Measurements from ENCODE around the gene FGFRL1. TPM values are rescaled to one million over a fixed set of nuclear protein-coding genes. Genes with fewer than 3 reads are reported as not detected.

FGFRL1 gene
- total RNA-seq, 6 experiments from 2014 or later: 27.9 to 60.1 (median 45.7) TPM

DNA sequence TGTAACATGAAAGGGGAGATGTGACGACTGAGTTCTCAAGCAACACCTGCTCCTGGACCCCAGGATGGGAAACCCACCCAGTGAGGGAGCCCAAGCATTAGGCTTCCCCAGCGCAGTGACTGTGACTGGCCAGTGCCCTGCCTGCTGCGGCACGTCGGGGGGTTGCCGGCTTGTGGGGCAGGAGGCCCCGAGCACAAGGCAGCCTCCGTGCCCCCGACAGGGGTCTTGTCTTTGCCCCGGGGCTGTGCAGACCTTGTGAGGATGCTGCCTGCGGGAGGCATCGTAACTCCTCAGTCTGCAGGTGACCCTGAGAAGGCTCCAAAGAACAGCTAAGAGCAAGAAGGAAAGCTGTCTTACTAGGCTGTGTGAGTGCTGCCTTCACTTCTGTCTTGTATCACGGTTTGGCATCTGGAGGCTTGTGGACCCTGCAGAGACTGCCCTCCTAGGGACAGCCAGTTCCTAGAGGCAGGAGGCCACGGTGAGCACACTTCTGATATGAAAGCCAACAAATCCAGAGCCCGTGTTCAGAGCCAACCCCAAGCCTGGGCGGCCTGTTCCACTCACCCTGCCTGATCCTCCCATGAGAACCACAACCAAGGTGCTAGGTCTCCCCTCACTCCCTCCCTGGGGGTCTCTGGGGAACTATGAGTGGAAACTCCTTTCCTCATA lies 47.7 kb downstream of the FGFRL1 start:
- peaks cover 0 to 4% of the 10 kb centered on the region in 2 donors for H3K27me3 ChIP-seq
- WGBS (ENCODE audit: insufficient coverage, low coverage, low lambda C conversion rate, missing lambda C conversion rate): 75% methylated on average over 2 of the region's 16 CpGs
- no peak overlapping the region for H3K27ac ChIP-seq
- H3K36me3 ChIP-seq: no peaks in the 10 kb centered on the region
- intact Hi-C loops (cut with DNase I): no loop called here
- H3K4me3 ChIP-seq: no peak overlapping the region
- no peaks in the 10 kb centered on the region for H3K4me1 ChIP-seq
- TF ChIP-seq POLR2A (IDR thresholded peaks at IDR 0.05): no peak
- TF ChIP-seq, protein P1, sequence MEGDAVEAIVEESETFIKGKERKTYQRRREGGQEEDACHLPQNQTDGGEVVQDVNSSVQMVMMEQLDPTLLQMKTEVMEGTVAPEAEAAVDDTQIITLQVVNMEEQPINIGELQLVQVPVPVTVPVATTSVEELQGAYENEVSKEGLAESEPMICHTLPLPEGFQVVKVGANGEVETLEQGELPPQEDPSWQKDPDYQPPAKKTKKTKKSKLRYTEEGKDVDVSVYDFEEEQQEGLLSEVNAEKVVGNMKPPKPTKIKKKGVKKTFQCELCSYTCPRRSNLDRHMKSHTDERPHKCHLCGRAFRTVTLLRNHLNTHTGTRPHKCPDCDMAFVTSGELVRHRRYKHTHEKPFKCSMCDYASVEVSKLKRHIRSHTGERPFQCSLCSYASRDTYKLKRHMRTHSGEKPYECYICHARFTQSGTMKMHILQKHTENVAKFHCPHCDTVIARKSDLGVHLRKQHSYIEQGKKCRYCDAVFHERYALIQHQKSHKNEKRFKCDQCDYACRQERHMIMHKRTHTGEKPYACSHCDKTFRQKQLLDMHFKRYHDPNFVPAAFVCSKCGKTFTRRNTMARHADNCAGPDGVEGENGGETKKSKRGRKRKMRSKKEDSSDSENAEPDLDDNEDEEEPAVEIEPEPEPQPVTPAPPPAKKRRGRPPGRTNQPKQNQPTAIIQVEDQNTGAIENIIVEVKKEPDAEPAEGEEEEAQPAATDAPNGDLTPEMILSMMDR (IDR thresholded peaks at IDR 0.05): no peak
- DNase-seq (peak in 1 of 3 donors; percentile 28), ATAC-seq (peak in 1 of 4 donors; percentile 18)
- H3K9me3 ChIP-seq: no peaks in the 10 kb centered on the region

DNA sequence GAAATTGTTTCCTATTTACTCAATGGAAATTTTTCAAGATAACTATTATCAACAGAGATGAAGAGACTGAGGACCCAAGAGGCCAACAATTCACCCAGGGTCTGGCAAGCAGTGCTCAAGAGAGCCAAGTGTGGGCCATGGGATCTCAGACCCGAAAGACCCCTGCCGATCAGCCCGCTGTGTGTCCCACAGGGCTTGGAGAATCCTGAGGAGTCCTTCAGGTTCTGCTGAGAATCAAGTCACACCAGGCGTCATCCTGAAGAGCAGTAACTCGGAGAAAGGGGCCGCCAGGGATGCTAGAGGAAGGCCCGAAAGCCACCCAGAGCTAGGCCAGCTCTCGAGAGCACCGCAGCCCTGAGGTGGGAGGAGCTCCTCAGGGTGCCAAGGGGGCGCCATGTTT lies 48.7 kb downstream of the FGFRL1 start:
- DNase-seq (no peak), ATAC-seq (no peak)
- intact Hi-C loops (cut with DNase I): no loop called here
- WGBS (ENCODE audit: insufficient coverage, low coverage, low lambda C conversion rate, missing lambda C conversion rate): 67% methylated on average over 1 of the region's 10 CpGs
- TF ChIP-seq POLR2A (IDR thresholded peaks at IDR 0.05): no peak
- TF ChIP-seq, protein P1 (IDR thresholded peaks at IDR 0.05): no peak
- no peaks in the 10 kb centered on the region for H3K36me3 ChIP-seq
- H3K9me3 ChIP-seq: no peaks in the 10 kb centered on the region
- H3K27me3 ChIP-seq: peaks cover 0 to 4% of the 10 kb centered on the region in 2 donors
- no peak overlapping the region for H3K4me3 ChIP-seq
- H3K27ac ChIP-seq: no peak overlapping the region
- H3K4me1 ChIP-seq: no peaks in the 10 kb centered on the region

DNA sequence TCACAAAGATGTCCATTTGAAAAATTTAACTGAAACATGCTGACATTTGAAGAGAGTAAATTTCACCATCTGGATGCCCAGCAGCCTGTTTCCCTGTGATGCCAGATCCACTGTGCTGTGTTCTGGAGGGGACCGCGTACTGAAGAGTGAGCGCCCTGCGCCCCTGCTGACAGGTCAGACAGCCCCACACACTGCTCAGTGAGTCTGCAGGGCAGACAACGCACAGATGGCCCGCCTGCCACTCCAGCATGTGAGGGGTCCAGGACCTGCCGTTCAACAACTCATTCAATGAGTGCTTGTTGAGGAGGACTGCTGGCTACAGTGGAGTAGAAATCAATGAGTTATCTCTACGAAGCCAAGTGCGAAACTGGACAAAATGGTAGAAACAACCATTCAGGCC lies 49.2 kb downstream of the FGFRL1 start:
- no peak for ATAC-seq
- Histone ChIP-seq H3K36me3 (no peaks in the 10 kb centered on the region), H3K27me3 (peaks cover 0 to 5% of the 10 kb centered on the region in 2 donors), H3K9me3 (no peaks in the 10 kb centered on the region), H3K27ac (no peak overlapping the region), H3K4me1 (no peaks in the 10 kb centered on the region), H3K4me3 (no peak overlapping the region)
- intact Hi-C loops (cut with DNase I): no loop called here
- 76% methylated on average over 2 of the region's 9 CpGs for WGBS (ENCODE audit: insufficient coverage, low coverage, low lambda C conversion rate, missing lambda C conversion rate)
- no peak for TF ChIP-seq POLR2A (IDR thresholded peaks at IDR 0.05)
- TF ChIP-seq, protein P1 (IDR thresholded peaks at IDR 0.05): no peak
- DNase-seq: peak in 1 of 3 donors; percentile 13

DNA sequence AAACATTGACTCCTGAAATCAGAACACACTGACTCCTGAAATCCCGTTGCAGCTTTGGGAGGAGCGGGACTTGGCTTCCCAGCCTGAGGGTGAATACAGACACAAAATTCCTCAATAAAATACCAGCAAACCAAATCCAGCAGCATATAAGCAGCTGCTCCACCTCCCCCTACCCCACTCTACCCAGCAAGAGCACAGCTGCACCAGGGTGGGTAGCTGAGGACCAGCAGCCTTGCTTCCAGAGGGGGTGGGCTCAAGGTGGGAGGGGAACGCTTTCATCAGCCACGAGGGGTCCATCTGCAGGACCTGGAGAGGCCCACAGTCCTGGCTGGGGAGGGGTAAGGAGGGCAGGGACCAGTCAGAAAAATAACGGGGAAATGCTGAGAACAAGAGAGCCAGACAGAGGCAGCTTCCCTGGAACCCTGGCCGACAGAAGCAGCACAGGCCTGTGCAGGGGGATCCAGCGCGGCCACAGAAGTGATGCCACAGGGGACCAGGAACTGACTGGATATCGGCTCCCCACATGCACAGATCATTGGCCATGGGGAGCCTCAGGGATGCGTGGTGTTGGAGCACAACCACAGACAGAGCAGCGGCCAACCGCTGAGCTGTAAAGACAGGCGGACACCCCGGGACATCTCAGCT lies 49.8 kb downstream of the FGFRL1 start:
- TF ChIP-seq POLR2A (IDR thresholded peaks at IDR 0.05): no peak
- TF ChIP-seq, protein P1 (IDR thresholded peaks at IDR 0.05): no peak
- Histone ChIP-seq H3K4me1 (no peaks in the 10 kb centered on the region), H3K36me3 (no peaks in the 10 kb centered on the region), H3K4me3 (no peak overlapping the region), H3K27me3 (peaks cover 0 to 4% of the 10 kb centered on the region in 2 donors), H3K9me3 (no peaks in the 10 kb centered on the region), H3K27ac (no peak overlapping the region)
- WGBS (ENCODE audit: insufficient coverage, low coverage, low lambda C conversion rate, missing lambda C conversion rate): 83% methylated on average over 13 of the region's 14 CpGs
- ATAC-seq (no peak), DNase-seq (peak in 1 of 3 donors; percentile 21)
- intact Hi-C loops (cut with DNase I): no loop called here

Measured in right lobe of liver (tissue), 6 donors.